ENCODE data around the gene RPL13.

RPL13 gene

DNA sequence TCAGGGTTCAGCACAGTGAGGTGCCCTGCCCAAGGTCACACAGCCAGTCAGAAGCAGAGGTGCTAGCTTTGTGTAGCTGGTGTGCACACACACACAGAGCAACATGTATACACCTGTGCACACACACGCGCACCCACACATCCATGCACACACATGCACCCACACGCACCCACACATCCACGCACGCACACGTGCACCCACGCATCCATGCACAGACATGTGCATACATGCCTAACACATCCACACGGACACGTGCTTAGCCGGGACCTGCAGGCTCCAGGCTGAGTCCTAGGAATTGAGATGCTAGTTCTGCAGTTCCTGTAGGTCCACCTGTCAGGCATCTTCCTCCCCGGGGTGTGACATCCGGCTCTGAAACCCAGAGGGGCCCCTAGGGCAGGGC is 39.9 kb downstream of the RPL13 start:
- TF ChIP-seq, protein P1, sequence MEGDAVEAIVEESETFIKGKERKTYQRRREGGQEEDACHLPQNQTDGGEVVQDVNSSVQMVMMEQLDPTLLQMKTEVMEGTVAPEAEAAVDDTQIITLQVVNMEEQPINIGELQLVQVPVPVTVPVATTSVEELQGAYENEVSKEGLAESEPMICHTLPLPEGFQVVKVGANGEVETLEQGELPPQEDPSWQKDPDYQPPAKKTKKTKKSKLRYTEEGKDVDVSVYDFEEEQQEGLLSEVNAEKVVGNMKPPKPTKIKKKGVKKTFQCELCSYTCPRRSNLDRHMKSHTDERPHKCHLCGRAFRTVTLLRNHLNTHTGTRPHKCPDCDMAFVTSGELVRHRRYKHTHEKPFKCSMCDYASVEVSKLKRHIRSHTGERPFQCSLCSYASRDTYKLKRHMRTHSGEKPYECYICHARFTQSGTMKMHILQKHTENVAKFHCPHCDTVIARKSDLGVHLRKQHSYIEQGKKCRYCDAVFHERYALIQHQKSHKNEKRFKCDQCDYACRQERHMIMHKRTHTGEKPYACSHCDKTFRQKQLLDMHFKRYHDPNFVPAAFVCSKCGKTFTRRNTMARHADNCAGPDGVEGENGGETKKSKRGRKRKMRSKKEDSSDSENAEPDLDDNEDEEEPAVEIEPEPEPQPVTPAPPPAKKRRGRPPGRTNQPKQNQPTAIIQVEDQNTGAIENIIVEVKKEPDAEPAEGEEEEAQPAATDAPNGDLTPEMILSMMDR (IDR thresholded peaks at IDR 0.05; ENCODE audit: control insufficient read depth, insufficient read depth, low read depth, low read length, missing control alignments), result no peak
- no peak overlapping the region for H3K4me3 ChIP-seq (ENCODE audit: control insufficient read depth, low read depth, low read length)

DNA sequence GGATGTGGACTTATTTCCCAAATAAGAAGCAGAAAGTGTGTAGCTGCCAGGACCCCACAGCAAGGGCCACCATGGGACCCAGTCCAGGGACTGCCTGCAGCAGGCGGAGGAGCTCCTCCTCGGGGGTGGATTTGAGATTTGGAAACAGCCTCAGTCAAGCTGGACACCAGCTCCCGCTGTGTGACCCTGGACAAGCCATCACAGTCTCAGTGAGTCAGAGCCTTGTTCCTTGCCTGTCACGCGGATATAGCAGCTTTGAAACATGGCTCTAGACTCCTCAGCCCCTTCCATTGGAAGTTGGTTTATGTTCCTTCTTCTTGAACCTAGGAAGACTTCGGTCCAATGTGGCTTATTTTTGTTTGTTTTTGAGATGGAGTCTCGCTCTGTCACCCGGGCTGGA is 40.5 kb downstream of the RPL13 start:
- H3K4me3 ChIP-seq (ENCODE audit: control insufficient read depth, low read depth, low read length), result no peak overlapping the region
- DNase-seq (ENCODE audit: low read depth), result no peak
- TF ChIP-seq, protein P1 (IDR thresholded peaks at IDR 0.05; ENCODE audit: control insufficient read depth, insufficient read depth, low read depth, low read length, missing control alignments), result no peak

More for the DNA sequence above, 39.9 kb downstream of the RPL13 start:
- DNase-seq (ENCODE audit: low read depth), result no peak

DNA sequence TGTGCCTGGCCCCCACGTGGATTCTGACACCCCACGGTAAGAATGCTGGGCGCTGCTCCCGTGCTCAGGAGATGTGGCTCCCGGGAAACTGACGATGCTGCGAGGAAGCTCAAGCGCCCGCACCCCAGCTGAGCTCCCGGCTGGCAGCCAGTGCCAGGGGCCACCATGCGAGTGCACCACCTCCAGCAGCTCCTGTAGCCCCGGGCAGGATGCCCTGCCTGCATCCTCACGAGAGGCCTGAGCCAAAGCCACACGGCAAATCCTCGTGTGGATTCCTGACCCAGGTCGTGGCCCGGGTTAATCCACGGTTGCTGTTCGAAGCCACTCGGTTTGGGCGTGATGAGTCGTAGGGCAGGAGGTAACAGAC is 41.4 kb downstream of the RPL13 start:
- DNase-seq (ENCODE audit: low read depth), result no peak
- H3K4me3 ChIP-seq (ENCODE audit: control insufficient read depth, low read depth, low read length), result no peak overlapping the region
- TF ChIP-seq, protein P1 (IDR thresholded peaks at IDR 0.05; ENCODE audit: control insufficient read depth, insufficient read depth, low read depth, low read length, missing control alignments), result no peak

DNA sequence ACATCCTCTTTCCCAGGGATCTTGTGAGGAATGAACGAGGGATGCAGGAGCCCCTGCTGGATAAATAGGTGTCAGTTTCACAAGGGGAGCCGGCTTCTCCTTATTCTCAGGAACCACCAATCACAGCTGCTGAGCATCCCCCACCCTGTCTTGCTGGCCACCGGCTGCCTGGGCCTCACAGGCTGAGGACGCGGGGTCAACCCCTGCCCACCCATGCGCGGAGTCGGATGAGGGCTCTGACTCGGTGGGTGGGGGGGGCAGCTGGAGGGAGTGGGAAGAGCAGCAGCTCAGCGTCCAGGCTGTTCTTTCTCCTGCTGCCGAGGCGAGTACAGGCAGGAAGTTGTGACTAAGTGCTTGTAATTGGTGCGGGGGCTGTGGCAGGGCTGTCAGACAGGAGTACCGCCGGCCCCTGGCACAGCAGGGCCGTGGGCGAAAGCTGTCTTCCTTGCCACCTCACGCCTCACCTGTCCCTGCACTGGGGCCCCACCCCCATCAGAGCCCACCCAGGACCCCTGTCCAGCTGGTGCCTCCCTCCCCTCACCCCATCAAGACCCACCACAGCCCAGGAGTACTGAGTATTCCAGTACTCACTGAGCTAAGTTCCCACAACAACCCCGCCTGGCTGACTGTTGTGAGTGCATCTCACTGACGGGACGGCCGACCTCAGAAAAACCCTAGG is 41.9 kb downstream of the RPL13 start:
- H3K4me3 ChIP-seq (ENCODE audit: control insufficient read depth, low read depth, low read length), result peak overlapping the region; percentile 17
- TF ChIP-seq, protein P1 (IDR thresholded peaks at IDR 0.05; ENCODE audit: control insufficient read depth, insufficient read depth, low read depth, low read length, missing control alignments), result no peak
- peak; percentile 43 for DNase-seq (ENCODE audit: low read depth)

DNA sequence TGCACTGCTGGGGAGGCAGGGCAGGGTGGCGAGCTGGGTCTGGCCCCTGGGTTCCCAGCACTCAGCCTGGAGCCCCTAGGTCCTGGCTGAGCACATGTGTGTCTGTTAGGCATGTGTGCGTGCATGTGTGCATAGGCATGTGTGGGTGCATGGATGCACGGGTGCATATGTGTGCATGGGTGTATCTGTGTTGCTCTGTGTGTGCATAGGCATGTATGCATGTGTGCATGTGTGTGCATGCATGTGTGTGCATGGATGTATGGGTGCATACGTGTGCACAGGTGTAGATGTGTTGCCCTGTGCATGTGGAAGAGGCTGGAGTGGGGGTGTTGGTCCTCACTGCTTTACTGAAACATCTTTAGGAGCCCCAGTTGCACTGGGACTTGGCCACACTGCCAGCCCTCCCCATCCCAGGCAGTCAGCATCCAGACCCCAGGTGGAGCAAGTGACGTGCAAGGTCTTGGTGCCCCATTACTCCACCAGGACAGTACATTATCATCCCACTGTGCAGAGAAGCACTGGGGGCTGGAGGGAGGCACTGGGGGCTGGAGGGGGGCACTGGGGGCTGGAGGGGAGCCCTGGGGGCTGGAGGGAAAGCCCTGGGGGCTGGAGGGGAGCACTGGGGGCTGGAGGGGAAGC is 42.6 kb downstream of the RPL13 start:
- TF ChIP-seq, protein P1 (IDR thresholded peaks at IDR 0.05; ENCODE audit: control insufficient read depth, insufficient read depth, low read depth, low read length, missing control alignments), result no peak
- H3K4me3 ChIP-seq (ENCODE audit: control insufficient read depth, low read depth, low read length), result no peak overlapping the region
- no peak for DNase-seq (ENCODE audit: low read depth)

DNA sequence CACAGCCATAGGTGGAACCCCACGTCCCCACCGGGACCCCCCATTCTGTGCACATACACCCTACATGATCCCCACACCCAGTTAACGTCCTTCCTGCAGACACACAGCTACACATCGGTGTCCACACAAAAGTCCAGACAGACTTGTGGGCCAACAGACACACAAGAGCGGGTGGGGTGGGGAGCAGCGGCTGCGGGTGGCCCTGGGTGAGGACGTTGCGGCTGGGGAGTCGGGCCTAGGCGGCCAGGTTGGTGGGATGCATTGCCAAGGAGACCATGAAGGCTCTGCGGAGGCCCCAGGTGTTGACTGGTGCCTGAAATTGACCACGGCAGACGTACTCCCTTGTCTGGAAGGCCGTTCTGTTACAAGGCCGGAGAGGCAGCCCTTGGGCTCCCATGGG is 44.3 kb downstream of the RPL13 start:
- no peak for DNase-seq (ENCODE audit: low read depth)
- TF ChIP-seq, protein P1 (IDR thresholded peaks at IDR 0.05; ENCODE audit: control insufficient read depth, insufficient read depth, low read depth, low read length, missing control alignments), result no peak

More for the DNA sequence above, 44.3 kb downstream of the RPL13 start:
- H3K4me3 ChIP-seq (ENCODE audit: control insufficient read depth, low read depth, low read length), result no peak overlapping the region
